K562 (cell line): ENCODE data around the gene ANKZF1. TPM values are rescaled to one million over a fixed set of nuclear protein-coding genes. Genes with fewer than 3 reads are reported as not detected.
A peak's percentile ranks its signal among the peaks of the same experiment; 100 is the strongest.

Experiments
- BACH1 ChIP-seq: fragments of 200-800 bp; sonication (Bioruptor generic); IDR thresholded peaks from 2 replicates; pipeline ENCODE4 v1.6.1; 2016; ENCODE audit warnings: missing genetic modification characterization, missing compliant biosample characterization
- BCL6 ChIP-seq: fragments of 250-450 bp; sonication (Bioruptor Pico); IDR thresholded peaks from 2 replicates; pipeline ENCODE4 v1.4.0; 2020
- CBFA2T2 ChIP-seq: fragments of 450-650 bp; conservative IDR thresholded peaks from 2 replicates; pipeline ENCODE4 v1.6.1; 2017; ENCODE audit warnings: mild to moderate bottlenecking
- CBX3 ChIP-seq, 2 experiments: IDR thresholded peaks; 1 replicate in 1 of 2; 2 replicates in 1 of 2; pipeline ENCODE4 v1.6.1; 2012; ENCODE audit warnings: inconsistent platforms in 2 of 2, low read length in 2 of 2, borderline replicate concordance in 1 of 2, control low read depth in 1 of 2
- DNMT1 ChIP-seq: fragments of 450-650 bp; IDR thresholded peaks from 2 replicates; pipeline ENCODE4 v1.6.1; 2016; ENCODE audit warnings: antibody characterized with exemption, mild to moderate bottlenecking
- DPF2 ChIP-seq: fragments of 450-650 bp; IDR thresholded peaks from 2 replicates; pipeline ENCODE4 v1.6.1; 2016
- ELF4 ChIP-seq: fragments of 450-650 bp; formaldehyde crosslinking; IDR thresholded peaks from 2 replicates; pipeline ENCODE4 v1.4.0; 2022; ENCODE audit warnings: missing genetic modification characterization
- FUS ChIP-seq: fragments of 200-400 bp; formaldehyde crosslinking; optimal IDR thresholded peaks from 2 replicates; pipeline ENCODE3; 2017; ENCODE audit warnings: low read depth, low read length
- HCFC1 ChIP-seq: IDR thresholded peaks from 2 replicates; pipeline ENCODE4 v1.6.1; 2012; ENCODE audit warnings: low read depth, low read length, improper control_type of control experiment
- IRF1 ChIP-seq: sonication (generic); formaldehyde crosslinking; IDR thresholded peaks from 2 replicates; pipeline ENCODE4 v1.8.0; 2022; ENCODE audit warnings: missing genetic modification reagents, mild to moderate bottlenecking, borderline replicate concordance
- MEIS2 ChIP-seq: fragments of 450-650 bp; IDR thresholded peaks from 2 replicates; pipeline ENCODE4 v1.6.1; 2014; ENCODE audit warnings: mild to moderate bottlenecking; ENCODE audit not compliant: partially characterized antibody
- MTF1 ChIP-seq: fragments of 250-450 bp; sonication (Bioruptor Pico); IDR thresholded peaks from 2 replicates; pipeline ENCODE4 v1.9.0; 2021; ENCODE audit warnings: moderate library complexity, mild to moderate bottlenecking, inconsistent platforms, borderline replicate concordance
- POLR2B ChIP-seq: fragments of 450-650 bp; IDR thresholded peaks from 2 replicates; pipeline ENCODE4 v1.6.1; 2018; ENCODE audit warnings: low read depth; ENCODE audit not compliant: partially characterized antibody
- POLR2H ChIP-seq: IDR thresholded peaks from 2 replicates; pipeline ENCODE4 v1.6.1; 2016; ENCODE audit warnings: missing genetic modification characterization, low read depth, mild to moderate bottlenecking, control low read depth, missing compliant biosample characterization, moderate library complexity
- PRPF4 ChIP-seq: fragments of 200-400 bp; formaldehyde crosslinking; IDR thresholded peaks from one replicate; pipeline ENCODE4 v1.6.1; 2017; ENCODE audit warnings: low read length, low read depth, mild to moderate bottlenecking; ENCODE audit not compliant: insufficient read depth, poor library complexity, severe bottlenecking
- SP2 ChIP-seq: IDR thresholded peaks from 2 replicates; pipeline ENCODE4 v1.6.1; 2011; ENCODE audit warnings: mild to moderate bottlenecking, low read depth, low read length, moderate library complexity; ENCODE audit not compliant: poor library complexity, severe bottlenecking; ENCODE audit errors: extremely low read depth
- ZBTB7A ChIP-seq: IDR thresholded peaks from 2 replicates; pipeline ENCODE4 v1.6.1; 2011; ENCODE audit warnings: low read depth, mild to moderate bottlenecking, low read length, moderate library complexity, borderline replicate concordance; ENCODE audit not compliant: control insufficient read depth
- ZEB2 ChIP-seq: fragments of 450-650 bp; IDR thresholded peaks from 2 replicates; pipeline ENCODE4 v1.6.1; 2016
- ZNF407 ChIP-seq: fragments of 450-650 bp; IDR thresholded peaks from 2 replicates; pipeline ENCODE4 v1.6.1; 2016; ENCODE audit warnings: low read depth
- ZNF436 ChIP-seq: fragments of 250-450, 450-650 bp; sonication (Bioruptor Pico); formaldehyde crosslinking; IDR thresholded peaks from 2 replicates; pipeline ENCODE4 v1.7.0; 2020; ENCODE audit warnings: mild to moderate bottlenecking
- ZNF79 ChIP-seq: fragments of 250-450 bp; sonication (Bioruptor Pico); IDR thresholded peaks from 2 replicates; pipeline ENCODE4 v1.4.0; 2020; ENCODE audit warnings: low read depth, mild to moderate bottlenecking, moderate library complexity
- polyA plus RNA-seq, 8 experiments: library from polyadenylated mRNA; depleted of rRNA in 4 of 8; stranded (reverse) in 5 of 8; unstranded in 3 of 8; fragments of >200 nt; fragmentation: Nextera tagmentation in 2 of 8; fragmentation: Illumina TruSeq in 1 of 8; extraction: Ambion mirVana in 2 of 8; extraction: Trizol in 1 of 8; gene quantifications; 2 replicates each; pipeline versions ENCODE4 v1.2.1 to v1.2.3, GENCODE V29; 2011 to 2014; ENCODE audit warnings: inconsistent platforms in 1 of 8, missing spikeins in 1 of 8
- total RNA-seq, 7 experiments: library from RNA; depleted of rRNA in 6 of 7; stranded (reverse); fragments of >200 nt in 6 of 7; fragmentation: Illumina TruSeq in 2 of 7; extraction: Trizol in 2 of 7; gene quantifications; 2 replicates each; pipeline versions ENCODE4 v1.2.1 to v1.2.3, GENCODE V29; 2011 to 2021; ENCODE audit warnings: low replicate concordance in 1 of 7

Gene ANKZF1
- total and polyA plus RNA-seq, 9 of the 15 experiments (the other 6 are each of a cell fraction or from before 2014, with no cell fraction given), result 3.1 to 60.6 (median 31.0) TPM

- no peak for TF ChIP-seq PRPF4
- TF ChIP-seq ZEB2, result no peak
- TF ChIP-seq CBFA2T2, result peak; percentile 98
- no peak for TF ChIP-seq SP2
- 0 out of 2 replicates have a peak, but pooled peaks have one; percentile 5 for TF ChIP-seq ZNF79 (CRISPR knock-in tag)
- peak in 1 of 2 experiments; percentile 39; a peak in 1 of 3 replicates for TF ChIP-seq CBX3 (IDR thresholded peaks at IDR 0.05; ENCODE audit: borderline replicate concordance in 1 of 2, low read length in 2 of 2)
- TF ChIP-seq FUS, result peak; percentile 45
- peak; percentile 91 for TF ChIP-seq MEIS2
- TF ChIP-seq POLR2H, result no peak
- peak; percentile 70 for TF ChIP-seq BACH1 (tag)
- TF ChIP-seq BCL6, result no peak
- no peak for TF ChIP-seq POLR2B
- TF ChIP-seq ZNF407, result no peak
- no peak for TF ChIP-seq ZNF436 (CRISPR knock-in tag)
- no peak for TF ChIP-seq ELF4 (CRISPR knock-in tag)
- peak; percentile 44 for TF ChIP-seq HCFC1
- no peak for TF ChIP-seq DNMT1
- peak; percentile 98; the same call in 1 of the 2 replicates for TF ChIP-seq ZBTB7A
- no peak for TF ChIP-seq MTF1 (CRISPR knock-in tag)
- peak; percentile 86 for TF ChIP-seq DPF2
- no peak for TF ChIP-seq IRF1
Observed at GRCh38 chr2:219279151-219279915, 49.7 kb downstream of the ANKZF1 start, which contains the start of gene DNAJB2 (continued).
